NCI-H526 (cell line): Measurements from ENCODE around the gene NPAS3.

Source experiments
- DNase-seq, 2 experiments: peaks; one replicate each; lab custom pipeline; 2025; lab: John Stamatoyannopoulos, UW

Gene NPAS3

DNA sequence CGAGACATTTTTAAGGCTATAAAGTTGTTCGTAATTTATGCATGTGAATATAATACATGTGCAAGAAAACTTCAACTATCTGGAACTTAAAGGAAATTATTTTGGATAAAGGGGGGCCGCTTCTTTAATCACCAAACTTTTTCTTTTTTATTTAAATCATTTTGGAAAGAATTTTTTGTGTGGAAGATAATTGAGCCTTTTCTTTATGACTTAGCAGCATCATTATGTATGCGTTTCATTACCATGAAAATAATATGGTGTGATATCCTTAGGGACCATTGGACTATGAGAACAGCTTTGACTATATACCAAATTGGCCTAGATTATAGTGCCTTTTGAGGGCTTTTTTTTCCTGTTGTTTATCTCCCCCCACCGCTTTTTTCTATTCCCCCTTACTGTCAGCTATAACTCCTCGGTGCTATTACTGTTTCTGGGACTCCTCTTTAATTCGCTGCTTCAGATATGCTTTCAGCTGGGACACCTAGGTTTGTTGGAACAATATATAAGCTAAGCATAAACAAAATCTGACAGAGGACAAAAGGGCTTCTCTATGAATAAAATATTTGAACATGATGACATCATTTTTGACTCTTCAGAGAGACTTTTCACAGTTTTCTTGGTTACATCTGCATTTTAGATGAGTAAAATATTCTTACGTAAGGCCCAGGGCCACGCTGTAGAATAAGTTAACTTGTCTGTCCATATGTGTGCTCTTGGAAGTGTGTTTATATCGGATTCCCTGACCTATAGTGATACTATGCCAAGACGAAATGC is 392.7 kb downstream of the NPAS3 start:
- no peak for DNase-seq

DNA sequence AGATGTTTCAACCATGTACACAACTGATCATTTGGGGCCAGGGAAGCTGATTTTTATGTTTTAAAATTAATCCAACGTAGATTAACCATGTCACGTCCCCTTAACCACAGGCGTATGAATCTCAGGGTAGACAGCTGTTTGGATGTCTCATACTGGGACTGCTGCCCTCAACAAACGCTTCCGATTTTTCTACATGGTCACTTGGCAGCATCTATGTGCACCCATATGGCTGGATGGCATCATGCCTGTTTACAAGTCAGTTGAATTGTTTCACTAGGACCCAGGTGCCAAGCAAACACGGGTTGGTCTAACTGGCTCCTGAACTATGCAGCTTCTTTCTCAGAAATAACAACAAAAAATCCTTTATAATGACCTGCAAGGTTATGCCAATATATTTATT is 393.8 kb downstream of the NPAS3 start:
- no peak for DNase-seq

GRCh38 chr14:33335366-33335765 is 396.7 kb downstream of the NPAS3 start:
- DNase-seq, result no peak

DNA sequence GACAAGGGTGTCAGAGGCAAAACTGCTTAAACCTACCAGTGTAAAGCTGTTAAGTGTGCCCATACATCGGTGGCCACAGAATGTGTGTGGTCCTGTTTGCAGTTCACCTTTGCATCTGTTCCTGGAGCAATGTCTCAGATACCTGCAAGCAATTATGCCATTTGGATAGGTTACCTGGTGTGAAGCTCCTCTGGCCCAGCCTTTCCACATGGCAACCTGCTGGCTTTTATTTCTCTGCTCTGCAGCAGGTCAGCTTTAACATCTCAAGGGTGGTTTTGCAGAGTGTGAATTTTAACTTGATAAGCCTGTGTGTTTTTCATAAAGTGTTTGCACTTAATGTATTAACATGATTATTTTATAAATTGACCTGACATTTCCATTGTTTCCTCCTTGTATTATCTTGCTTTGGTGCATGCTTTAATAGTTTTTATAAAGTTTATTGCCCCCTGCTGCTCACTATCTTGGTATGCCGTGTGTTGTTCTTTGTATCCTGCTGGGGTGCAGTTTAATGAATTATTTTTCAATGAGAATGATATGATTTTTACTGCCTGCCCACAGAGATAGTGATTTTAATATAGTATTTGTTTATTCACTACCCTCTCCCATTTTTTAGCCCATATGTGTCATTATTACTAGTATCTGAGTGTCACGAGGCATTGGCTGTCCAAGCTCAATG is 403.8 kb downstream of the NPAS3 start:
- no peak for DNase-seq

DNA sequence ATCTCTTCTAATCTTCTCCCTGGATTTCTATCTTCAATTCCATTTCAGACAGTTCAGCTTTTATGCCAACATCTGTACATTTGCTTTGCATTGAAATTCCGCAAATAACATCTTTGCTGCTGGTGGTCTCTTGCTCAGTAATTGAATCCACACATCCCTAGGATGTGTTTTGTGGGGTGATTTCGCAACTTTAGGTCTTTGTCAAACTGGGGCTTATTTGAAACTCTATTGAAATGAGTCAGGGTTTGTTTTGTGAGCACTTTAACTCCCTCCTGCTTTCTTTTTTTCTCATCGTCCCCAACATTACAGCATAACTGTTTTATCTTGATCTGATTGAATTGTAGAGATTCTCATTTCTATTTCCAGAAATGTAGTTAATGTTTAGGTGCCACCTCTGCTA is 404.3 kb downstream of the NPAS3 start:
- no peak for DNase-seq

DNA sequence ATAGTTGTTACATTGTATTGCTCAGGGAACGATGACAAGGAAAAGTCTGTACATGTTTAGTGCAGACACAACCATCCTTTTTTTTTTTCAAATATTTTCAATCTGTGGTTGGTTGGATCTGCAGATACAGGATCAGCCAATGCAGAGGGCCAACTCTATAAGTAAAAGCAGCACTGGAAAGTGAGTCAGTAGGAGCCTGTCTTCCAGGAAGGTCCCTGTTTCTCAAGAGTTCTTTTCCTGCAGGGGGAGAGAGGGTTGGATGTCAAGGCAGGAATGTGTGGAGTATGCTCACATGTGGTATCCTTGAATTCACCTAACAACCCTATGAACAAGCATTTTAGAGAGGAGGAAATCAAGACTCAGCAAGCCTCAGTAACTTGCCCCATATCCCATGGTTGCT is 409.1 kb downstream of the NPAS3 start:
- no peak for DNase-seq

DNA sequence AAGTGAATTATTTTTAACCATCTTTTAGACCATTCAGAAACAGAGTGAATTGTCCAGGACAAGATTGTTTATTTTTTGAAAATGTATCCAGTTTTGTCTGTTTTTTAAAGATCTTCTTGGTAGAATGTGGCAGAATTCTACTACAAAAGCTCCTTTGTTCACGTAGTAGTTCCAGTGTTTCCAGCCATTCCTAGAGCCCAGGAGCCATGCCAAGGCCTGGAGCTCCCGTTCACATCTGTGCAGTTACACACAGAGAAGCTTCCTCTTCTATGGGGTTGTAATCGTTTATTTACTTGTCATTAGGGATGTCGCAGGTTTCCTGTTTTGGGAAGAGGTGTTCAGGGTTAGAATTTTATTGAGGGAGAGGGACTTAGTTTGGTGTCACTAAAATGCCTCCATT is 409.8 kb downstream of the NPAS3 start:
- no peak for DNase-seq

- no peak for DNase-seq
These were observed 411.2 kb downstream of the NPAS3 start for GRCh38 chr14:33349871-33350270.

GRCh38 chr14:33350366-33350990 is 411.8 kb downstream of the NPAS3 start:
- no peak for DNase-seq

DNA sequence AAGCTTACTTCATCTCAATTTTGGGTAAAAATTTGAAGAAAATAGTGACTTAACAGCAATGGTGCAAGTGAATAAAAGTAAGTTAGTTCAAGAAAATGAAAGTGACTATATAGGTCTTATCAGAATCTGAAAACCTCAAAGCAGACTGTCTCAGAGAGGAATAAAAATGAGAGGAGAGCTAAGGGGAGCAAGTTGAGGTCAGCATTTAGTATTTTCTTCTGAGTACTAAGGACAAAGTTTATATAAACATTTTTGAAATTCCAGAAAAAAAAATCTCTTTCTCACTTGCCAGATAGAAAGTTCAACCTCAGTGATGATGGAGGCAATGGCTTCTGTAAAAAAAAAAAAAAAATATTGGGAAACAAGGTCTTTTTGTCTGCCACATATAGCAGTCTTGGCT is 414.1 kb downstream of the NPAS3 start:
- DNase-seq, result no peak

GRCh38 chr14:33356181-33356580 is 417.5 kb downstream of the NPAS3 start:
- no peak for DNase-seq

DNA sequence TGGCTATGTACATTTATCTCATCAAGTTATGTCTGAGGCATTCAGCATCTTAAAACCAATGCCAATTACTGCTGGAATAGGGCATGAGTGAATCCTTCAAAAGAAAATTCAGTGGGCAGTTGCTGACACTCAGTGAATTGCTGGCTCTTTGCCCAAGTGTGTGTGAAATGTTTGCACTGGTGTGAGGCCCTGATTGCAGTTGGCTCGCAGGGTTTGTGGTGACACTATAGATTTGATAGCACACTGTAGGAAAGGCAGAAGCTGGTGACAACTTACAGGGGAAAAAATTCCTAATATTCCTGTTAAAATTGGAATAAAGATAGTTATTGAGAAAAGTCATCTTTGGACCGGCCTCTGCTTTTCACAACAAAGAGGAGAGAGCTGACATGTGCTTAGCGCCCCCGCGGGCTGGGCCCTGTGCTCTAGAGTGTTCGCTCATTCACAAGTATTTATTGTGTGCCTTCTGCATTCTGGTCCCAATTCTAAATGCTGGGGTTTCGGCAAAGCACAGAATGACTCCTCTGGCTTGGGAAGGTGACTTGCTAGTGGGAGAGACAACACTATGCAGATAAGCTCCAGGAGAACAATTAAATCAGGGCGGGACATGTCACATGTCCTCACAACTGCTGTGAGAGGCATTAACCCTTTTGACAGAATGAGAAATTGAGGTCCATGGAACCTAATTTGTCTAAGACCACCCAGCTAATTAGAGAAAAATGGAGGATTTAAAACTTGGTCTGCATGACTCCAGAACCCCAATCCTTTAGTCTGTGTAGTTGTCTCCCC is 418.7 kb downstream of the NPAS3 start:
- DNase-seq, result peak in 1 of 2 experiments; percentile 16

- no peak for DNase-seq
These were observed 420.7 kb downstream of the NPAS3 start for GRCh38 chr14:33359288-33359881.

DNA sequence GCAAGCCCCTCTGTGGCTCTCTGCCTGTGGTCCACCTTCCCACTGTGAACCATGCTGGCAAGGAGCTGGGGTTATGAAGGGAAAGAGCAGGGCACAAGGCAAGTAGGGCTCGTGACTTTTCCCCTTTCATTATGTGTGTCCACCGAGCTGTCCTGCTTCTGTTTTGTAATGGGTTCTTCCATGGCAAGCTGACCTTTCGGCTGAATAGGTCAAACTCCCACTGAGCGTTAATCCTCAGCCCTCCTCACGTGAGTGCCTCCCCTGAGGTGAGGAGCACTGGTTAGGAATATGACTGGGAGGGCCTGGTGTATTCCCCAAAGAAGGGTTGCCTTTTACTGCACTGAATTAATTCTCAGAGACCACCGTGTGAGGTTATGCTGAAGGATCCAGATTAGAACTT is 424.3 kb downstream of the NPAS3 start:
- no peak for DNase-seq

DNA sequence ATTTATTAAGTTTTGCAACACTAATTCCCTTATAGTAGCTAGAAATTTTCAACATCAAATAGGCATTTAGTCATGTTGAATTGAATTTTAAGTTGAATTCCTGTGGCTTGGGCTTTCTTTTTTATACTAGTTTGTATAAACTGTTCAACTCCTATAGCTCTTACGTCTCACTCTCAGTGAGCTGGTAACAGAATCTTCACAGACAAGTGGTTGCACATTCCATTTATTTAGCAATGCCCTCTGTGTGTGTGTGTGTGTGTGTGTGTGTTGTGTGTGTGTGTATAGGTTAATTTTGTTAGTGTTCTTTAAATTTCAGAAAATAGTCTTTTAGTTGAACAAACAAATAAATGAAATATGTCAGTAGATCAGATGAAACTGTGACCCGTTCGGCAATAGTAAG is 425.0 kb downstream of the NPAS3 start:
- DNase-seq, result no peak

DNA sequence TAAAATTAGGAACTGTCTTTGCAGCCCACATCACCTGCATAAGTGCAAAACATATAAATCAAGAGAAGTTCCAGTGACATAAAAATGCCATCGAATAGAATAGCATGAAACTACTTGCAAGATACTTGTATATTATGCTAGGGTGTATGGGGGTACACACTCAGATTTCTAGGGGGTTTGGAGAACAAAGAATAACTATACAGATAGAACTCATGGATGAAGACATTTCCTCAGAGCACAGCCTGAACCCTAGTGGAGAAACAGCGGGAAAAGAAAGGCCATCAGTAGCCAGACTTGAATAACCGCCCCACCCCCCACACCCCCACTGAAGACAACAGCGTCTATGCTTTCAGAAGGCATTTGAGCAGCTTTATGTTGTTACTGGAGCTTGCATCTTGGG is 425.8 kb downstream of the NPAS3 start:
- peak in 1 of 2 experiments; percentile 43 for DNase-seq

DNA sequence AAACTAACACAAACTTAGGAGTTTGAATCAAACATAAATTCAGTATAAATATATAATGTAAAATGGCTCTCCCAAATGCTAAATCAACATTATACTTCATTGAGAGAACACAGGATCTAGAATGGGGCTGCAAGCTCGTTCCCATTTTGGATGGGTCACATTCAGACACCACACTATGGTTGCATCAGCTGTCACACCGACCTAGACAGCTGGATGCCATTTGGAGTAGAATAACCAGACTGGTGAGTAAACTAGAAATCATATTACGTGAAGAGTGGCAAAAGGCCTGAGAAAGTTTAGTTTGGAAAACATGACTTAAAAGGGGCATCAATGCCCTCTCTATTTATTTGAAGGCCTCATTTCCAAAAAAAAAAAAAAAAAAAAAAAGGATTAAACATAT is 430.4 kb downstream of the NPAS3 start:
- no peak for DNase-seq

DNA sequence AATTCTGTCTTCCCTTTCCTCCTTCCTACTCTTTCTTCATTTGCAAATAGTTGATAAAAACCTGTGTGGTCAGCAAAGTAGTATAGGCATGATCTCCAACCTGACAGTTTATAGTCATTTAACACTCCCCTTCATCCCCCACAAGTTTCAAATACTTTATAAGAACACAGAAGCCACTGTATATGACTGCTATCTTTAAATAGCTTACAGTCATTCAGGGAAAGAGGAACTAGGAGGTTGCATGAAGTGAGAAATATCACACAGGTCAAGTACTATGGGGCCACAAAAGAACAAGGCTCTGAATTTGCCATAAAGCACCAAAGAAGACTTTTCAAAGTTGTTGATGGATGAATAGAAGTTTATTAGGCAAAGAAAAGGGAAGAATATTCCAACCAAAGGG is 431.3 kb downstream of the NPAS3 start:
- no peak for DNase-seq

DNA sequence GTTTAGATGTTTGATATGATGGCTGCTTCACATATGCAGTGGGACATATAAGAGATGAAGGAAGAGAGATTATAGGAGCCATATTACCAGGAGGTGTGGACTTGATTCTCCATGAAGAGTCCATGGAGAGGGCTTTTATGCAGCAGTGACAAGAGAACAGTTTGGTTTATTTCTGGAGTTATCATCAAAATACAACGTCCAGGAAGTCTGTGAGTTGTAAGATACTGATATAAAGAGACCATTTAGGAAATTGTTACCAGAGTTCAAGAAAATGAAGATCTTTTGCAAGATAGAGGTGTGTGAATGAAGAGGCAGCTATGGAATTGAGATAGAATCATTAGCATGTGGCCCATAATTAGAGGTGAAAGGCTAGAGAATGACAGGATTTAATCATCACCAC is 431.7 kb downstream of the NPAS3 start:
- no peak for DNase-seq

DNA sequence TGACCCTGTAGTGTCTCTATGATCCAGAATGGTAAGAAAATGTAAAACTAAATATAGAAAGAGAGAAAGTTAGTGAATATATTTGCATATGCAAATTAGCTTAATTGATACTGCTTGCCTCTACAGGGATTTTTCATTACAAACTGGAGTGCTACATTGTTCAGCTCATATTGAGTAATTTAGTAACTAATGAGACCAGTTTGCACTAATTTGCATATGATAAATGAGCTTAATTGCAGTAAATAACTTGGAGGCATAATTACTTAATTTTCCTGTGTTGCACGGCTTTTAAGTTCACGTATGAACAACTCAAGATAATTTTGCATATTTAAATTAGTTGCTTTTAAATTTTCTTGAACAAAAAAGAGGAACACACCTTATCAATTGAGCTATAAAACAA is 436.5 kb downstream of the NPAS3 start:
- peak in 1 of 2 experiments; percentile 15 for DNase-seq

DNA sequence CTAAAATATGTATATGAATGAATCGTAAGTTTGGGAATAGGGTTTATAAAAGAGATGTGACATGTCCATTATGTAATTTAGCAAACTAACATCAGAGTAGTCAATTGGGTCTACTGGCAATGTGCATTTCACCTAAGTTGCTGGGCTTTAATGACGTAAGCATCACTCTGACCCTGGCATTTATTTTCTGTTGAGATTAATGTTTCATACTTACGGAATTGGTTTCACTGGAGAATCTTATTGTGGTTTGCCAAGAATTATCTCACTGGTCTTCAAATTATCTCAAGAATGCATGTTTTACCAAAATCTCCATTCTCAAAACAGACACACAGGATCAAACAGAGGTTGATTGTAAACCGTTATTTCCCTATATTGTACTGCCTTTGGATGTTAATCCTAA is 437.1 kb downstream of the NPAS3 start:
- DNase-seq, result no peak

DNA sequence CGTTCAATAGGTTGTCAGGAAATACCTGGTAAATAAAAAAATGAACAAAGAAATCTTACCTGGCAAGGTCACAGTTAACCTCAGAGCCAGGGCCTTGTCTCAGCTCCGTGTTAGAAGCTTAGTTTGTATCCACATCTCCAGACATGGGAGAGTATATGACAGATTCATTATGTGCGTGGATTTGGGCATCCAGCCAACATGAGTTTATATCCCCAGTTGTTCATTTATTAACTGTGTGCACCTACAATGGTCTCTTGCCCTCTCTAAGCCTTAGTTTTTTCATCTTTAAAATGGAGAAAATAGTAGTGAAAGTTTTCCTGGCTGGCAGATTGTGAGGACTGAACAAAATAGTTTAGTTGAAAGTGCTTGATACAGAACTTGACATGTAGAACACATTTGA is 437.8 kb downstream of the NPAS3 start:
- DNase-seq, result no peak
